Measurements from ENCODE around the gene NEDD8. TPM values are rescaled to one million over a fixed set of nuclear protein-coding genes. Genes with fewer than 3 reads are reported as not detected.

Gene NEDD8
- total and polyA plus RNA-seq, 9 donors = 180 to 245 (median 221) TPM

DNA sequence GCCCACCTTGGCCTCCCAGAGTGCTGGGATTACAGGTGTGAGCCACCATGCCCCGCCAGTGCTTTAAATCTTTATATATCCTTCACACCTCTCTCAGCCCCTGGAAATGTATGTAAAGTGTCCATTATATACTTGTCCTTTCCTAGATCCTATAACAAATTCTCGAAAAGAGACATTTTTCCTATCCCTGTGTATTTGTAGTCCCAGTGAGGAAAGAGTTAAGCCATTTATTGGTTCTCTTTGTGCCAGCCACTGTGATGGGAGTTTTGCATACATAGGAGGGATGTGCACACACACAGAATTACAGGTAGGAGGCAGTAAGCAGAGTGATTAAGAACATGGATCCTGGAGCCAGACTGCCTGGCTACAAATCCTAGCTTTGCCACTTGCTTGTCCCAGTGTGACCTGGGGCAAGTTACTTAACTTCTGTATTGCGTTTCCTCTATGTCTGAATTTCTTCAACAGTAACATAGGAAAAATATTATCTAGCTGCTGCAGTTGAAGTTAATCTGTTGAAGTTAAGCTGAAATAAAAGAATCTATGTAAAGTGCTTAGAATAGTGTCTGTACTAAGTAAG lies 41.3 kb upstream of the NEDD8 start:
- no peaks in the 10 kb centered on the region for H3K27me3 ChIP-seq (ENCODE audit: control insufficient read depth, insufficient read depth, low read length)
- no CpG with 5 or more reads among the region's 3 CpGs for WGBS (ENCODE audit: insufficient coverage)
- H3K4me1 ChIP-seq (ENCODE audit: control insufficient read depth, insufficient read depth, low read length) = peaks cover 9% of the 10 kb centered on the region
- H3K27ac ChIP-seq (ENCODE audit: low read length) = no peak overlapping the region
- no peaks in the 10 kb centered on the region for H3K9me3 ChIP-seq (replicated peaks; ENCODE audit: control insufficient read depth, low read depth, low read length)
- H3K36me3 ChIP-seq (ENCODE audit: control insufficient read depth, insufficient read depth, low read length) = peaks cover 9% of the 10 kb centered on the region
- DNase-seq = no peak
- no peak overlapping the region for H3K4me3 ChIP-seq (ENCODE audit: low read length)

DNA sequence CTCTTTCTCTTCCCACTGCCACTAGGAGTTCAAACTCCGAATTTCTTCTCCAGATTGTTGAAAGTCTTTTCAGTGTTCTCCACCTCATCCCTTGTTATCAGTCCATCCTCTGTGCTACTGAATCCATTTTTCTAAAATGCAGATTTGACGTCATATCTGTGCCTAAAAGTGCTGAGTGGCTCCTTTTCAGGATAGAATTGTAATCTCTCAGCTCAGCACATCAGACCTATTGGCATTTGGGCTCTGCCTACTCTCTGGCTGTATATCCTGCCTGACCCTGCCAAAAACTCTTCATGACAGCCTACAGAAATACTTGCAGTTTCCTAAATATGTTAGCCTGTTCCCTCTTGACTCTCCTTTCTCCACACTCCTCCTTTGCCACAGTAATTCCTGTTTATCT lies 40.3 kb upstream of the NEDD8 start:
- no peak for DNase-seq
- H3K4me1 ChIP-seq (ENCODE audit: control insufficient read depth, insufficient read depth, low read length) = peaks cover 9% of the 10 kb centered on the region
- H3K4me3 ChIP-seq (ENCODE audit: low read length) = no peak overlapping the region
- H3K9me3 ChIP-seq (replicated peaks; ENCODE audit: control insufficient read depth, low read depth, low read length) = no peaks in the 10 kb centered on the region
- H3K27ac ChIP-seq (ENCODE audit: low read length) = no peak overlapping the region
- H3K36me3 ChIP-seq (ENCODE audit: control insufficient read depth, insufficient read depth, low read length) = peaks cover 15% of the 10 kb centered on the region
- 79% methylated on average over 2 of the region's 2 CpGs for WGBS (ENCODE audit: insufficient coverage)
- H3K27me3 ChIP-seq (ENCODE audit: control insufficient read depth, insufficient read depth, low read length) = no peaks in the 10 kb centered on the region

DNA sequence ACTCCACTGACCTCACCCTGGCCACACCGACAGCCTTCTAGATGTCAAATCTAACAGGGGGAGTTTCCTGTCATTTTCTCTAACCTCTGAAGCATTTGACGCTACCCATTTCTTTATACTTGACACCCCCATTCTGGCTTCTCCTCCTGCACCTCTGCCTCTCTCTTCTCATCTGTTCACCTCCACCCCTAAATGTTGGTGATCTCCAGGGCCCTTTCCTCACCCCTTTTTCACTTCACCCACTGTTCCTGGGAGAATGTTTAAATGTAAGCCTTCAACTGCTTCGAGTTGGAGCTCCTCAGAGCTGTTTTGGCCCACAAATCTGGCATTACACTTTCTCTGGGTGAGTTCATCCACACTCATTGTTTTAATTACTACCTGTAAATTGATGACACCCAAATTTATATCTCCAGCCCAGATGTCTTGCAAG lies 39.7 kb upstream of the NEDD8 start:
- peaks cover 9% of the 10 kb centered on the region for H3K4me1 ChIP-seq (ENCODE audit: control insufficient read depth, insufficient read depth, low read length)
- 36% methylated on average over 2 of the region's 3 CpGs for WGBS (ENCODE audit: insufficient coverage)

DNA sequence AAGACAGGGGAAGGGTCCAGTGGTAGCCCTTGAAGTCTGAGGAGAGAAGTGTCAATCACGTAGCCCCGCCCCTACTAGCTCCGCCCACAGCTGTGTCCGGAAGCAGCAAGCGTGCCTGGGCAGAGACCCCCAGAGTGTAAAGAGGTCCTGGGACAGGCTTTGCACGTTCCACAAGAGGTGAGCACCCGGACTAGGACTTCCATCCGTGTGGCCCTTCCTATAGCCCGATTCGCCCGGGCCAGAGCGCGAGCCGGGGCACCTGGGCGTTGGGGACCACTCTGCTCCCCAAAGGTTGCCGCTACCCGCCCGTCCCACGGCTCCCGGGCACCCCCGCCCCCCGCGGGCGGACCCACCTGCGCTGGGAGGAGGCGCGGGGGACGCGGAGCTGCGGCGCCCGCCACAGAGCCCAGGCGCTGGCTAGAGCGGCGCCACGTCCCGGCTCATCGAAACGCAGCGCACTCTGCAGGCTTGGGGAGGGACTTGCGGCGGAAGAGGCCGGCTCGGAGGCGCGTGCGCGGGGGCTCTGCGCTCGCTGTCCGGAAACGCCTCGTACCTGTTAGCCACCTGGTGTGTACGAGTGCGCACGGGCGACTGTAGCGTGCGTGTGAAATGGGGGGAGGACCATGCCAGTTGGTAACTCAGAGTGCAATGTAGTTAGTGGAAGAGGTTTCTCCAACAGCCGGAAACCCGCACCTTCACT lies 39.1 kb upstream of the NEDD8 start, which contains the start of gene RABGGTA:
Gene RABGGTA (minus strand): TSS at position 464 of the 700 bp plus-strand sequence. CDS start 482 bp downstream, outside the sequence.
- Histone ChIP-seq H3K36me3 (ENCODE audit: control insufficient read depth, insufficient read depth, low read length) (peaks cover 27% of the 10 kb centered on the region), H3K9me3 (replicated peaks; ENCODE audit: control insufficient read depth, low read depth, low read length) (no peaks in the 10 kb centered on the region), H3K4me3 (ENCODE audit: low read length) (peak within 1 kb of the TSS; percentile 67), H3K27me3 (ENCODE audit: control insufficient read depth, insufficient read depth, low read length) (no peaks in the 10 kb centered on the region), H3K27ac (ENCODE audit: low read length) (peak within 1 kb of the TSS; percentile 87), H3K4me1 (ENCODE audit: control insufficient read depth, insufficient read depth, low read length) (peaks cover 9% of the 10 kb centered on the region)
- under 1% methylated on average over 52 of the region's 61 CpGs for WGBS (ENCODE audit: insufficient coverage)
- DNase-seq = peak; percentile 95

More for the DNA sequence above, 39.7 kb upstream of the NEDD8 start:
- Histone ChIP-seq H3K9me3 (replicated peaks; ENCODE audit: control insufficient read depth, low read depth, low read length) (no peaks in the 10 kb centered on the region), H3K36me3 (ENCODE audit: control insufficient read depth, insufficient read depth, low read length) (peaks cover 21% of the 10 kb centered on the region), H3K4me3 (ENCODE audit: low read length) (peak overlapping the region; percentile 67), H3K27ac (ENCODE audit: low read length) (peak overlapping the region; percentile 45), H3K27me3 (ENCODE audit: control insufficient read depth, insufficient read depth, low read length) (no peaks in the 10 kb centered on the region)
- no peak for DNase-seq

DNA sequence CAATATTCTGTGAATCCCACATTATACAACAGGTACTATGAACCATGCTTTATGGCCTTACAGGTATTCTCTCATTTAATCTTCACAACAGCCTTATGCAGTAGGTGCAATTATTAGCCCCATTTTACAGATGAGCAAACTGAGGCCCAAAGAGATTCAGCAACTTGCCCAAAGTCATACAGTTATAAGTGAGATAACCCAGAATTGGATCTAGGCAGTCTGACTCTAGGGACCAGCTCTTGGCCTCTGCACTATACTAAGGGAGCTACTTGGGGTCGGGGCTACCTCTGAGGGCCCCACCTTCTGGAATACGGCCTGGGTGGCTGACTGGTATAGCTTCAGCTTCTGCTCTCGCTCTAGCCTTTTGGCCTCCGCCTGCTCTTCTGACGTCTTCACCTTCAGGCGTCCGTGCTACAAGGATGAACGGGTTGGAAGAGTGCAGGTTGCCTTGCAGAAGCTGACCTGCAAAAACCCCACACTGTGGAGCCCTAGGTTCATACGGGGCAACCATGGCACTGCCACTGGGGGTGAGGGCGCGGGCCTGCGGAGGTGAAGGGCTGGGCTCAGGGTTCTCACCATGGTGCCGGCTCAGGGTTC lies 38.5 kb upstream of the NEDD8 start:
- DNase-seq = no peak
- Histone ChIP-seq H3K4me1 (ENCODE audit: control insufficient read depth, insufficient read depth, low read length) (peaks cover 9% of the 10 kb centered on the region), H3K27ac (ENCODE audit: low read length) (peak overlapping the region; percentile 87), H3K4me3 (ENCODE audit: low read length) (peak overlapping the region; percentile 67), H3K27me3 (ENCODE audit: control insufficient read depth, insufficient read depth, low read length) (no peaks in the 10 kb centered on the region), H3K9me3 (replicated peaks; ENCODE audit: control insufficient read depth, low read depth, low read length) (no peaks in the 10 kb centered on the region), H3K36me3 (ENCODE audit: control insufficient read depth, insufficient read depth, low read length) (peaks cover 30% of the 10 kb centered on the region)
- 7% methylated on average over 10 of the region's 13 CpGs for whole genome bisulfite sequencing (ENCODE audit: insufficient coverage)

DNA sequence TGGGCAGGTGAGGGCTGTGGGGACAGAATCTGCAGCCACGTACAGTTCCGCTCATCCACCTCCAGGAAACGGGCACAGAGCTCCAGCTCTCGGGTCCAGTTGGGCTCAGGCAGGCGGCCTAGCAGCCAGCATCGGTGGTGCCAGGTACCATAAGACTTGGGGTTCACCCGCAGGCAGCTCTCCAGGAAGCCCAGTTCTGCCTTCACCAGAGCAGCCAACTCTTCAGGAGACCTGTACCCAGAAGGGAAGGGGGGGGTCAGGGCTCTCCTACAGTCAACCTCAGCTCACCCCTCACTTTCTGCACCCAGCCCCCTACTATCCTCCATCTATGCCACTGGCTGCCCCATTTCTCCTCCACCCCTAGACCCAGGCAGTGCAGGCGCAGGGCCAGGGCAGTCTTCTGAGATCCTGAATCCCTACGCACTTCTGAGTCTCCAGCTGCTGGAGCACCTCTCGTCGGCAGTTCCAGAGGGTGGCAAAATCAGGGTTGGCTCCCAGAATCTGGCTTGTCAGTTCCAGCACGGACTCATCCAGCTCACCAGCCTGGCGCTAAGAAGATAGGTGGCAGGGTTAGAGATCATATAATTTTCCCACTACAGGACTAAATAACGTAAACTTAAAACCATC lies 37.9 kb upstream of the NEDD8 start:
- Histone ChIP-seq H3K27ac (ENCODE audit: low read length) (no peak overlapping the region), H3K9me3 (replicated peaks; ENCODE audit: control insufficient read depth, low read depth, low read length) (no peaks in the 10 kb centered on the region), H3K4me1 (ENCODE audit: control insufficient read depth, insufficient read depth, low read length) (peaks cover 9% of the 10 kb centered on the region), H3K4me3 (ENCODE audit: low read length) (no peak overlapping the region), H3K27me3 (ENCODE audit: control insufficient read depth, insufficient read depth, low read length) (no peaks in the 10 kb centered on the region), H3K36me3 (ENCODE audit: control insufficient read depth, insufficient read depth, low read length) (peaks cover 32% of the 10 kb centered on the region)
- no peak for DNase-seq
- 95% methylated on average over 14 of the region's 14 CpGs for WGBS (ENCODE audit: insufficient coverage)

DNA sequence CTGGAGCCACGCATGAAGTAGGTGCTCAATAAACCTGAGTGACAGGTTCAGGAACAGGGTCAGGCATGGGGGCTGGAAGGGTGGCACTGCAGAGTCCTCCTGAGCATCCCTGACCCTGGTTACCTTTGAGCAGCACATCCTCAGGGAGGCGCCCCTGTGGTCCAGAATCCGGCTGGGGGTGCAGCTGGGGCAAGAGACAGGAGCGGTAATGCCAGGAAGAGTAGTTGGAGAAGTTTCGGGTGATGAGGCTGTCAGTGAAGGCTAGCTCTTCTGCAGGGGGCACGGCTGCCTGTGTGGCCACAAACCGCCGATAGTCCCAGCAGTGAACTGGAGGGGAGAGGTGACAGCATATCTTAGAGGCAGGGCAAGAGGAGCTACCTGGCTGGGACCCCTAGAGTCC lies 37.2 kb upstream of the NEDD8 start:
- no peak for DNase-seq
- Histone ChIP-seq H3K27ac (ENCODE audit: low read length) (no peak overlapping the region), H3K4me1 (ENCODE audit: control insufficient read depth, insufficient read depth, low read length) (peaks cover 9% of the 10 kb centered on the region), H3K4me3 (ENCODE audit: low read length) (no peak overlapping the region), H3K36me3 (ENCODE audit: control insufficient read depth, insufficient read depth, low read length) (peaks cover 33% of the 10 kb centered on the region), H3K27me3 (ENCODE audit: control insufficient read depth, insufficient read depth, low read length) (no peaks in the 10 kb centered on the region), H3K9me3 (replicated peaks; ENCODE audit: control insufficient read depth, low read depth, low read length) (no peaks in the 10 kb centered on the region)
- 97% methylated on average over 6 of the region's 8 CpGs for WGBS (ENCODE audit: insufficient coverage)

DNA sequence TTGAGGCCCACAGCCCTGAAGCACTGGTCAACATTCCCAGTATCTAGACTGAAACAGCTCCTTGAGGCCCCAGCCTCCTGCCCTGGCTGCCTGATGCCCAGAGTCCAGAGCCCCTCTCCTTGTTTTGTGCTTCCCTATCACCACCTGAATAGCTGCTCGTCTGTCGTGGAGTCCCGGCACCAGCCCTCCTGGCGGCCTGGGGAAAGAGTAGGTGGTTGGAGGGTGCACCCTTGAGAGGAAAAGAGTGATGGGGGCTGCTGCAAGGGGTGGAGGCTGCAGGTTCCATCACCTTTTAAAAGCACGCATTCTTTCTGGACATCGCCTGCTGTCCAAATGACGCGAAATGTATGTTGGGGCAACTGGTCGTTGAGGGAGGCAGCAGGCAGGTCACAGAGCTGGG lies 36.1 kb upstream of the NEDD8 start:
- H3K36me3 ChIP-seq (ENCODE audit: control insufficient read depth, insufficient read depth, low read length) = peaks cover 33% of the 10 kb centered on the region
- H3K4me3 ChIP-seq (ENCODE audit: low read length) = no peak overlapping the region
- H3K9me3 ChIP-seq (replicated peaks; ENCODE audit: control insufficient read depth, low read depth, low read length) = no peaks in the 10 kb centered on the region
- DNase-seq = no peak
- H3K27me3 ChIP-seq (ENCODE audit: control insufficient read depth, insufficient read depth, low read length) = no peaks in the 10 kb centered on the region
- 93% methylated on average over 7 of the region's 9 CpGs for WGBS (ENCODE audit: insufficient coverage)
- no peak overlapping the region for H3K27ac ChIP-seq (ENCODE audit: low read length)
- peaks cover 9% of the 10 kb centered on the region for H3K4me1 ChIP-seq (ENCODE audit: control insufficient read depth, insufficient read depth, low read length)

DNA sequence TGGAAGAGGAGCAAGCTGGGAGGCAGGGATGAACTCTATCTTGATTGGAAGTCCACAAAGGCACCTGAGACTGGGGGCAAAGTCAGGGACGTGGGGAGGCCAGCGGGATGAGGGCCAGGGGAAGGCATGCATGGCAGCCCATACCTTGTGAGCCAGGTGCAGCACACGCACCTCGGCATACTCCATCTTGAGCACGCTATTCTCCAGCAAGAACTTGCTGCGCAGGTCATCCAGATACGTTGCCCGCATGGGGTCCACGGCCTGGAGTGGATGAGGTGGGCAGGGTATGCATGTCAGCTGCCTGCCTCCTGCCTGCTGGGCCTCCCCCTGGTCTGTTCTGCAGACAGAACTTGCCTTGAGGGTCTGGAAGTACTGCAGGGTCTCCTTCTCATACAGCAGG lies 35.3 kb upstream of the NEDD8 start:
- Histone ChIP-seq H3K4me1 (ENCODE audit: control insufficient read depth, insufficient read depth, low read length) (peaks cover 9% of the 10 kb centered on the region), H3K27ac (ENCODE audit: low read length) (no peak overlapping the region), H3K36me3 (ENCODE audit: control insufficient read depth, insufficient read depth, low read length) (peaks cover 33% of the 10 kb centered on the region), H3K9me3 (replicated peaks; ENCODE audit: control insufficient read depth, low read depth, low read length) (no peaks in the 10 kb centered on the region), H3K27me3 (ENCODE audit: control insufficient read depth, insufficient read depth, low read length) (no peaks in the 10 kb centered on the region), H3K4me3 (ENCODE audit: low read length) (no peak overlapping the region)
- 94% methylated on average over 9 of the region's 9 CpGs for WGBS (ENCODE audit: insufficient coverage)
- DNase-seq = no peak
